Measurements from ENCODE around the gene NHS.

GRCh38 chrX:17474892-17475291 lies 99.9 kb downstream of the NHS start:
- no peak for TF ChIP-seq CTCF (IDR thresholded peaks at IDR 0.05)
- TF ChIP-seq EZH2 (IDR thresholded peaks at IDR 0.05) = no peak

All from neural progenitor cell (in vitro differentiated cells).